Stimulated activated CD4-positive, alpha-beta T cell treated with anti-CD3 and anti-CD28 coated beads, Interleukin-1b, Interleukin-23, amount 100 ng/mL, for 4 hours (primary cell): Measurements from ENCODE around the gene EDRF1.
"Not testable (repeated sequence)": the region's sequence is repeated elsewhere in the genome, so short reads cannot be mapped to it uniquely, and the experiment has no call there.

Experiments used
- DNase-seq, 2 donors: peaks; one replicate each; pipeline ENCODE4 v3.0.0-alpha.2; 2020; ENCODE audit warnings: low read depth in 2 of 2

Gene EDRF1

DNA sequence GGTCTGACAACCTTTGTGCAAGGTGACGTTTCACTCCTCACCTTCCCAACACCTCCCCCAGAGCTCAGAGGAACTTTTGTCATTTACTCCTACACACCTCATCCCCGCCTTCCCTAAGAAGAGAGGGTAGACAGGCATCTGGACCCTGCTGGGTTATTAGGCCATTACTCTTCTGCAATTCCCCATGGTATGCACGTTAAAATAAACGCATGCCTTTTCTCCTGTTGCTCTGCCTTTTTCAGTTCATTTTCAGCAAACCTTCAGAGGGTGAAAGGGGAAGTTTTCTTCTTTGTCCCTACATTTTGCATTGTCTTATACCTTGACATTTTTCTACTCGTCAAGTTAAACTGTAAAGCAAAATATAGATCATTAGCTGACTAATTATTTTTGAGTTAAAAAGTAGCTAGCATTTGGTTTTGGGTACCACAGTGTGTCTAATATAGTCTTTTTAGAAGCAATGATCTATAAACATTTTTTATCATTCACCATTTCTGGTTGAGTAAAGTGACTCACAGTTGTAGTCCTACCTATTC is 10.5 kb upstream of the EDRF1 start:
- no peak for DNase-seq

DNA sequence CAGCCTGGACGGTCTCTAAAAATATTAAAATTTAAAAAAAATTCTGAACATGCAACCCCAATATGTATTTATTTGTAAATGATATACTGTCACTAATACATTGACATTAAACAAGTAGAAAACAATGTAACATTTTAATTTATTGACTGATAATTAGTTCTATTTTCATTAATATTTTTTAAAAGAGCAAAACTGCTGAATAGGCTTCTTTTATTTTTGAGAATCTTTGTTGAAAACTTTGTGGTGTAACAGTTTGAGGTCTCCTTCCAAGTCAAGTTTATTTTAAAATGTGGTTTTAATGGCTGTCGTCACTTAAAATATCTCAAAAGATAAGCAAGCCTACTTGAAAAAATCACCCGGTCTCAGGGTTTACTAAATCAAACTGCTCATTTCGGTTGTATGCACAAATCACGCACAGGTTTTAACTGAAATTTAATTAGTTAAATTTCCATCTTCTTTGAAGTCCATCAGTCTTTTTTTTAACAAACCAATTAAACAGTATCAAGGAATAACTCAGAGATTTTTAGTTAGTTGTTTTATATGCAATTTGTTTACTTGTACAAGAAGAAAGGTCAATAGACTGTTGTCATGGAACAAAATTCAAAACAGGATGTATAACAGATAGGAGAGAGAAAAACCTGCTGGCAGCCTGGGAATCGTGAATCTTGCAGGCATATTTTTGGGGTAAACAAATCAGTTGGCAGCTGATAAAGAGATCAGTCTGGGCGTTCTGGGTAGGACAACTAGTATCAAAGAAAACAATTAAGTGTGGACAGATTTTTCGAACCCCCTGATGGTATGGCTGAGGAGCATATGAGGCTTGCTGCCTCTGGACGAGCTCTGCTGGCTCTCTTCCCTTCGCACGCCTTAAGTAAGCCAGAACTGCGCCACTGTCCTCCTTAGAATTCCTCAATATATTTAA is 9.7 kb upstream of the EDRF1 start:
- DNase-seq: no peak

DNA sequence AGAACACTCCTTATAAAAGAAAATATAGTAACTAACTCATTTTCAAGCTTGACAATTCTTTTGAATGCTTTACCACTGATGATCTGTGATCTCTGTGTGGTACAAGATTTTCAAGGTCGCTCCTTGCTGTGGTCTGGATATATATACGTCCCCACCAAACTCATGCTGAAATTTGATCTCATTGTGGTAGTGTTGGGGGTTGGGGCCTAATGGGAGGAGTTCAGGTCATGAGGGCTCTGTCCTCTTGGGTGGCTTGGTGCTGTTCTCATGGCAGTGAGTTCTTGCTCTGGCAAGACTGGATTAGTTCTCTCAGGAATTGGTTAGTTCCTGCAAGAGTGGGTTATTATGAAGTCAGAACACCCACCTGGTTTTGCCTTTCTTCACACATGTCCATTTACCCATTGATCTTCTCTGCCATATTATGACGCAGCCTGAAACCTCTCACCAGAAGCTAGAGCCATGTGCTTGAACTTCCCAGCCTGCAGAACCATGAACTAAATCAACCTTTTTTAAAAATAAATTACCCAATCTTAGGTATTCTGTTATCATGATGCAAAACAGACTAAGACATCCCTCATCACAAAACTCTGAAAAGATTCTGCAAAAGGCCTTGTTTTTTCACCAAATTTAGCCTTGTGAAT is 8.3 kb upstream of the EDRF1 start:
- no peak for DNase-seq

DNA sequence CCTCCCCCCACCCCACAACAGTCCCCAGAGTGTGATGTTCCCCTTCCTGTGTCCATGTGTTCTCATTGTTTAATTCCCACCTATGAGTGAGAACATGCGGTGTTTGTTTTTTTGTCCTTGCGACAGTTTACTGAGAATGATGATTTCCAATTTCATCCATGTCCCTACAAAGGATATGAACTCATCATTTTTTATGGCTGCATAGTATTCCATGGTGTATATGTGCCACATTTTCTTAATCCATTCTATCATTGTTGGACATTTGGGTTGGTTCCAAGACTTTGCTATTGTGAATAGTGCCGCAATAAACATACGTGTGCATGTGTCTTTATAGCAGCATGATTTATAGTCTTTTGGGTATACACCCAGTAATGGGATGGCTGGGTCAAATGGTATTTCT is 4.8 kb upstream of the EDRF1 start:
- DNase-seq: not testable (repeated sequence)

DNA sequence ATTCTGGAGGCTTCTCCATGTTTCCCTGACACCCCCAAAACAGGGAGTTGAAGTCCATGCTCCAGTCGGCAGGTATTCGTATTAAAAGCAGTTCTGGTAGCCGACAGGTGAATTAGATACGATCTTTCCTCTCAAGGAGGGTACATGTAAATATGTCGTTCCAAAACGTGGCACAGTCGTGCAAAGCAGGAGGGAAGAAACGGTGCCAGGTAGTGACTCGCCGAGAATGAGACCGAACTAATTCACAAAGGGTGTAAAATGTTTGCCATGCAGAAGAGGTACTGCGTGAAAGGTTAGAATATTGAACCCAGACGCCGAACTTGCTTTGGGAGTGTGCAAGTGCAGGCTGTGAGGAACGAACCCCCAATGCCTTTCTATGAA is 483 bp downstream of the EDRF1 start:
- no peak for DNase-seq

DNA sequence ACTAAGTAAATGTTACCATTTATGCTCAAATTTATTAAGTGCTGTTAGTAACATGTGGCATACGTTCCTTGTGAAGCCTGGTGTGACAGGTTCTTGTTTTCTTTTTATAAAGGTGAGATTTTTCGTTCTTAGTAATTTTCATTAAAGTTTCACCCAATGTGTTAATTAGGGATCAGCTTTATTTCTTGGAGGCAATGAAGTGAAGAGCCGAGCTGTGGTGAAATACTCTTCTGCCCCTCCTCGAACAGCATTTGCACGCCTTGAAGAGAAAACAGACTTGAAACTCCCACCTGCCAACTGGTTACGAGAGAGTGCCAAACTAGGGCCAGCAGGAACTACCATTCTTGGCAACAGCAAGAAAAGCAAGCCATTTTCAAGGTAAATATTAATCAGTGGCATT is 1.5 kb downstream of the EDRF1 start:
- no peak for DNase-seq

DNA sequence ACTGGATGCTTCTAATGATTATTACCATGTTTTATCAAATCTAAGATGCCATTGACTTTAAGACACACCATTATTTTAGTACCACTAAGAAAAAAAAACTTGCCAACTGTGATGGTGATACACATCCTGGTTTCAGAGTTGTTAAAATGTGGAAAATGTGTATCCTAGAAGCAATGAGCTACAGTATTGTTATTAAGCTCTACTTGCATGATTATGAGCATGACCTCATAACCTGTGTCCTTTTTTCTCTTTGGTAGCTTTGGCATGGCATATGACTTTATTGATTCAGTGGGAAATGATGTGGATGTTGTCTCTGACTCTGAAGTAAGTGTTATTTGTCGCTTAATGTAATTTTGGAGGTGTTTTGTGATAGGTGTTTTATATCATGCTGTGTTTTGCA is 3.3 kb downstream of the EDRF1 start:
- no peak for DNase-seq

DNA sequence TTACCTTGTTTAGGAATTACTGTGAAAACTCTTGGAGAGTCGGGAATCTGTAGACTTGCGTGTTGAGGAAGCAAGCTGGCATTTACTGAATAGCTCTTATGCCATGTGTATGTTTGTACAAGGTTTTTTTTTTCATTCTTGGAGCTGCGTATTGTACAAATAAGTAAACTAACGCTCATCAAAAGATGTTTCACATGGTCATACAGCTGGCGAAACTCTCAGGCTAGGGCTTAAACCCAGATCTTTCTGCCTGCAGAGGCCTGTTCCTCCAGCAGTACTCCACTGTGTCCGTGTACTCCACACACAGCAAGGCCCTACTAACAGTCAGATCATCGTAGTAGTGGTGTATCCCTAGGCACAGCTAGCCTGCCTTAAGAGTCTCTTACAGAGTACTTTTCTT is 7.4 kb downstream of the EDRF1 start:
- DNase-seq: no peak

DNA sequence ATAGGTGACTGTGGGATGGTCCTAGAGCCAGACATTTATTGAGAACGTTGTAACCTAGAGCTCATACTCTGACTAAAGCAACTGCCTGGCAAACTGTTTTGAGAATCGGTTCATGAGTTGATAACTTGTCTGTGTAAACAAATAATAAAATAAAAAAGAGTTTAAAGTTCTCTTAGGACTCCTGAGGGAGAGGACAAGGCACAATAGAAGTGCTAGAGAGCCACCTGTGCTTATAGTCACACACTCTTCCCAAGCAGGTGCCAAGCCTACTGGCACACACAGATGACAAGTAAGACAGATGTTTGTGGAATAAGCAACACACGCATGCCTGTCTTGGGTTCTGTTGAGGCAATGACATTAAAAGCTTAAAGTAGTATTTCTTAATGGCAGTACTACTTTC is 7.9 kb downstream of the EDRF1 start:
- DNase-seq: no peak

DNA sequence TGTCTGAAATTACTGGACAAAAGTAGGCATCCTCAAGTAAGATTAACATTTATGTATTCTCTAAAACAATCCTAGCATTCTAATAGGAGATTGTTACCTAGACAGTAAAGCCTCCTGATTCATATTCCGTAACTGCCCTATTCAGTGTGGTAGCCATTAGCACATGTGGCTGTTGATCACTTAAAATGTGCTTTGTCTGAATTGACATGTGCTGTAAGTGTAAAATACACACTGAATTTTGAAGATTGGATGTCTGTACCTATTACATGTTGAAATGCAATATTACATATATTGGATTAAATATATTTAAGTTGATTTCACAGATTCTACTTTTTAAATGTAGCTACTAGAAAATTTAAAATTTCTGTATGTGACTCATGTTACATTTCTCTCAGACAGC is 14.6 kb downstream of the EDRF1 start:
- DNase-seq: no peak

DNA sequence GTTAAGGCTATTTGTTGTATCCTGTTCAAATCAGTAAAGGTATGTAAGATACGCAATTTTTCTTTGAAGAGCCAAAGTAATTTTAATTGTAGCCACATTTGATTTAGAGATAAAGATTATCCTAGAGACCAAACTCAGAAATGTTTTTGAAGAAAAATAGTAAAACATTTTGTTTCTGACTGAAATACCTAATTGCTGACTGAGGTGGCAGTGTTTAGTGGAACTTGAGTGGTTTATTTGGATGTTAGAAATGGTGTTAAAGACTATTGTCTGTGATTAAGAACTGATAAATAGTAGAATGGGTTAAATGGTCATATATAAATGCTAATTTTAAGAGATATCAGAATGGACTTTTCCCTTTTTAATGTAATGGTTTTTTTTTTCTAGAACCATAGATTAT is 15.3 kb downstream of the EDRF1 start:
- DNase-seq: no peak

DNA sequence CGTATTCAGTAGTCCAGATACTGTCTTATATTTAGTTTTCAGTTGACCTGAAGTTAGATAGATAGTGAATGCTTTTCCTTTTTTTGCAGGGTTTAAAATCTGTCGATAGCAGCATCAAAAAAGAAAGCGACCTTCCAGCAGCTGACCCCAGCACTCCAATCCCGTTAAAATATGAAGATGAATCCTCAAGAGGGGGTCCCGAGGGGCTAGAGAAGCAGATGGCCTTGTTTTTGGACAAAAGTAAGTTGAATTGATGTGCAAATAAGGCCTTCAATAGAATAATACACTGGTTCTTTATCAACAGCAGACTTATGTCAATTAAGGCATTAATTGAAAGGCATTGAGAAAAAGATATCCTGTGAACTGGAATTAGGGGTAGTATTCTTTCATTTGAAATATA is 18.7 kb downstream of the EDRF1 start:
- no peak for DNase-seq

DNA sequence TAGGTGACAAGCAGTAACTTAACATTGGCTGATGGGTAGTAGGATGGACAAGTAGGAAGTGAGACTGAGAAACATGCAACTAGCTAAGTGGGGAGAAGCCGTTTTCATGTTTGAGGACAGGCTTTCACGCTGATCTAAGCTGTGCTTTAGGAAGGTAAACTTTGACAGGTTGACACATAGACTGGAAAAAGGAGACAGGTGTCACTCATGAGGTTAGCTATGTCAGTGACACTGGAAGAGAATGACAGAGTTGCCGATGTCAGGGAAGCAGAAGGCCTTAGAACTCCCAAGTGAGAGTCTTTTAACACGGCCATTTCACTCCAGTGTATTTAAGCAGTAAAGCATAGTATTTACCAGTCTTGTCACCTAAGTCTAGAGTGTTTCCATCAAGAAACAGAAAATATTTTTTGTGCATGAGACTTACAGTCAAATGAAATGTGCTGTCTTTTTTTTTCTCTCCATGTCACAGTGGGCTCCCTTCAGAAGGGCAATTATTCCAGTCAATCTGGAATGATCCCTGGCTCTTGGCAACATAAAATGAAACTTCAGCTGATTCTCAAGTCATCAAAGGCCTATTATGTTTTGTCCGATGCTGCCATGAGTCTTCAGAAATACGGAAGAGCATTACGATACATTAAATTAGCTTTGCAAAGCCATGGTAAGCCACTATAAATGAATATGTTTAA is 20.6 kb downstream of the EDRF1 start:
- no peak for DNase-seq

DNA sequence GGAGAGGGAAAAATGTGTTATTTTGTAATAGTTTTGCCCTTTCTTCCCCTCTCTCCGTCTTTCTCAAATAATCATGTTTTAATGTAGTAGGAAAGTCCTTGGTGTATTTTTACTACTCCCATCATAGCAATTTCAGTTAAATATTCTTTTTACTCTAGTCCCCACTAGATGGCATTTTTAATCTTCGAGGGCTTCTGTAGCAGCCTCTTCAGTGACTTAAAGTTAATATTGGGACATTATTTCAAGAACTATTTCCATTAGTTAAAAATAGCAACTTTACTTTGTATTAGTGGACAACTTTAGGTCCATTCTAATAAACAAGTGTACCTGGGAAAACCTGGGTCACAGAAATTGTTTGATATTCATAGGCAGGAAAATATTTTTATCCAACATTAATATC is 23.0 kb downstream of the EDRF1 start:
- no peak for DNase-seq

DNA sequence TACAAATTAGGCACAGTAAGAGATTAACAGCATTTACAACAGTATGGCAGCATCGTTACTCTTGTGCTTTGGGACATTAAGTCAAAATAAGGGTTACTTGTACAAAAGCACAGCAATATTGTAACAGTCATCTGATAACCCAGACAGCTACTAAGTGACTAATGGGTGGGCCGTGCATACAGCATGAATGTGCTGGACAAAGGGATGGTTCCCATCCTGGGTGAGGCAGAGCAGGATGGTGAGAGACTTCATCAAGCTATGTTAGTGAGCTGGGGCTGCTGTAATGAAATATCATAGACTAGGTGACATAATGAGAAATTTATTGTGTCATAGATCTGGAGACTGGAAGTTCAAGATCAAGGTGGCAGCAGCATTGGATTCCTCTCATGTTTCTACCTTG is 25.4 kb downstream of the EDRF1 start:
- DNase-seq: no peak

DNA sequence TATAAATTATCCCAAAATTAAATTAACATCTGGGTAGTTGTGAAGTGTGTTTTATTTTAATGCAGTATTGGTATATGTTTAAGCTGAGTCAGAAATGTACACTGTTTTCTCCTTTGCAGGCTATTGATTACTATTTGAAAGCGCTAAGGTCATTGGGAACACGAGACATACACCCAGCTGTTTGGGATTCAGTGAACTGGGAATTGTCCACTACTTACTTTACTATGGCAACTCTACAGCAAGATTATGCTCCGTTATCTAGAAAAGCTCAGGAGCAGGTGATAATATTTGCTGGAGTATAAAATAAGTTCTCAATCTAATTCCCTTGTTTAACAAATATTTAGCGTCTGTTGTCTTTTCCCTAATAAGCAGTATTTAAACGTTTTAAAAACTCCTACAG is 27.9 kb downstream of the EDRF1 start:
- DNase-seq: no peak

DNA sequence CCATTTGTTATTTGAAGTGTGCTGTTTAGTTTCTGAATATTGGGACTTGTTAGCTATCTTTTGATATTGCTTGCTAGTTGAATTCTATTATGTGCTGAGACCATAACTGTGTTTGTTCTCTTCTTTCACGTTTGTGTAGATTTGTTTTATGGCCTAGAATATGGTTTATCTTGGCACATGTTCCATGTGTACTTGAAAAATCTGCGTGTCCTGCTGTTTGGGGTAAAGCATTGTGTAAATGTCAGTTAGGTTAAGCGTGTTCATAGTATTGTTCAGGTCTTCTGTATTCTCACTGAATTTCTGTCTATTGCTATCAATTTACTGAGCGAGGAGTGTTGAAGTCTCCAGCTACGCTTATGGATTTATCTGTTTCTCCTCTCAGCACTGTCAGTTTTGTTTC is 36.7 kb downstream of the EDRF1 start:
- no peak for DNase-seq

DNA sequence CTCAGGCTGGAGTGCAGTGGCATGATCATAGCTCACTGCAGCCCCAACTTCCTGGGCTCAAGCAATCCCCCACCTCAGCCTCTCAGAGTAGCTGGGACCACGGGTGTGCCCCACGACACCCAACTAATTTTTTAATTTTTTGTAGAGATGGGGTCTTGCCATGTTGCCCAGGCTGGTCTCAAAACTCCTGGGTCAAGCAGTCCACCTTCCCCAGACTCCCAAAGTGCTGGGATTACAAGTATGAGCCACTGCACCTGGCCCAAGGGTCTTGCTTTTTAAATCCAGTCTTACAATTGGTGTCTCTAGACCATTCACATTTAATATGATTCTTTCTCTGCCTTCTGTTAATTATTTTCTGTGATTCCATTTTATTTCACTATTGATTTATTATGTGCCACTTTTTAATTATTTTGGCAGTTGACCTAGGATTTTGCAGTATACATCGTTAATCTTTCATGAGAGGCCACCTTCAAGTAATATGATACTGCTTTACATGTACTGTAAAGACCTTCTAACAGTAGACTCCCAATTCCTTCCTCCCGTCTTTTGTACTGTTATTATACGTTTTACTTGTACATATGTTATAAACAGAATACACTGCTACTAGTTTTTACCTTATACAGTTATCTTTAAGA is 37.5 kb downstream of the EDRF1 start:
- DNase-seq: no peak

DNA sequence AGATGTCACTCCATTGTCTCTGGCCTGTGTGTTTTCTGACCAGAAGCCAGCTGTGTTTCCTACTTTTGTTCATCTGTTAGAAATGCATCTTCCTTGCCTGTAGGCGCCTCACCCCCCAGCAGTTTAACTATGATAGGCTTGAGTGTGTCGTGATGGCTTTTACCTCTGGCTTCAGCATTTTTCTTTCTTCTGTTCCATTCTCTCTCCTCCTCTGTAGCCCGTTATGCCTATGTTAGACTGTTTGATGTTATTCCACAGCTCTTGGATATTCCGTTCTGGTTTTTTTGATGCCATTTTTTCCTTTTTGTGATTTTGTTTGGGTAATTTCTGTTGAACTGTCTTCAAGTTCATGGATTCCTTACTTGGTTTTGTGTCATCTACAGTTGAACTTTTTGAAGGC is 38.2 kb downstream of the EDRF1 start:
- DNase-seq: no peak

DNA sequence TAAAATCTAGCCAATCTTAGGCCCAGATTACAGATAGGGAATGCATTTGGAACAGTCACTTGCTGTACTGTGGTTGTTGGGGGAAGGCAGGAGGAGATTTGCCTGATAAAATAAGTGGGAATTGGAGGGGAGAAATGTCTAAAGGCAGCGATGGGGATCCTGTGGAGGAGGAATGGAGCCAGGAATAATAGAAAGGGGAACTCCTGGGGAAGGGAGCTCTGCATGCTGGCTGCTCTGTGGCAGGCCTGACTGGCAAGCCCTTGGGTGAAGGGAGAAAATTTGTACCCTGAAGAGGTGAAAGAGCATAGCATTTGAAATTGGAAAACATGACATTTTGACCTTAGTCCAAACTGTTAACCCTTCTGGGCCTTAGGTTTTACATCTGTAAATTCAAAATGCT is 42.5 kb downstream of the EDRF1 start:
- DNase-seq: no peak

DNA sequence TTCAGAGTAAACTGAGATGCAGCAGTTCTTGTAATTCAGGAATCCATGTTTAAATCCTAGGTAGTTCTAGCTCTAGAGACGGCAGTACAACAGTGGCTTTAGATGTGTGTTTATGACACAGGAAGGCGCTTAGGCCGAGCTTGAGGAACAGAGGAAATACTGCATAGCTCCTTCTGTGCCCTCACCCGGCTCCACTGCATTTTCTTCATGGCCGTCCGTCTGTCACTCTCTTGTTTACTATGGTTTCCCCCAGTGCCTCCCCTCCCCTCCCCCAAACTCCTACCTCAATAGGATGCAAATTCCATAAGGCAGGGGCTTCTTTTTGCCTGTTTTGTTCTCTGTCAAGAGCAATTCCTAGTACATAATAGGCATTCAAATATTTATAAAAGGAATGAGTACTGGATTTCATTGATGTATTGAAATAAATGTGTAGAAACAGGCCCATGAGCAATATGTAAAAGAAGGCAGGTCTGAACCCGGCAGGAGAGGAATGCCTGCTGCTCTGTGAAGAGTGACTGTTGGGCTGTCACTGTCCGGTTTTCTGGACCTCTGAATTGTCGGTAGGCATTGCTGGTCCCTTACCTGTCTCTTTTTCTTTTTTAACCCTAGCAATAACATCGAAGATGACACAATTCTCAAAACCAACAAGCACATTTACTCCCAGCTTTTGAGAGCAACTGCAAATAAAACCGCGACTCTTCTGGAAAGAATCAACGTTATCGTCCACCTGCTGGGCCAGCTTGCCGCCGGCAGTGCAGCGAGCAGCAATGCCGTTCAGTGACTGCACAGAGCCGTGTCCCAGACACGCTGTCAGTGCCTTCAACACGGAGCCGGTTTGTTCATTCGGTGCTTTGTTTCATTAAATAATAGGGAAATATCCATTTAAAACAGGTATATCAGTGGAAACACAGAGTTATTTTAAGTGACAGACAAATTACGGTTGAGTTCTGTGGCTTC is 43.5 kb downstream of the EDRF1 start:
- DNase-seq: no peak
